Measurements from ENCODE around the gene POLR2E.
"Not testable (repeated sequence)": the region's sequence is repeated elsewhere in the genome, so short reads cannot be mapped to it uniquely, and the experiment has no call there.

The POLR2E gene

DNA sequence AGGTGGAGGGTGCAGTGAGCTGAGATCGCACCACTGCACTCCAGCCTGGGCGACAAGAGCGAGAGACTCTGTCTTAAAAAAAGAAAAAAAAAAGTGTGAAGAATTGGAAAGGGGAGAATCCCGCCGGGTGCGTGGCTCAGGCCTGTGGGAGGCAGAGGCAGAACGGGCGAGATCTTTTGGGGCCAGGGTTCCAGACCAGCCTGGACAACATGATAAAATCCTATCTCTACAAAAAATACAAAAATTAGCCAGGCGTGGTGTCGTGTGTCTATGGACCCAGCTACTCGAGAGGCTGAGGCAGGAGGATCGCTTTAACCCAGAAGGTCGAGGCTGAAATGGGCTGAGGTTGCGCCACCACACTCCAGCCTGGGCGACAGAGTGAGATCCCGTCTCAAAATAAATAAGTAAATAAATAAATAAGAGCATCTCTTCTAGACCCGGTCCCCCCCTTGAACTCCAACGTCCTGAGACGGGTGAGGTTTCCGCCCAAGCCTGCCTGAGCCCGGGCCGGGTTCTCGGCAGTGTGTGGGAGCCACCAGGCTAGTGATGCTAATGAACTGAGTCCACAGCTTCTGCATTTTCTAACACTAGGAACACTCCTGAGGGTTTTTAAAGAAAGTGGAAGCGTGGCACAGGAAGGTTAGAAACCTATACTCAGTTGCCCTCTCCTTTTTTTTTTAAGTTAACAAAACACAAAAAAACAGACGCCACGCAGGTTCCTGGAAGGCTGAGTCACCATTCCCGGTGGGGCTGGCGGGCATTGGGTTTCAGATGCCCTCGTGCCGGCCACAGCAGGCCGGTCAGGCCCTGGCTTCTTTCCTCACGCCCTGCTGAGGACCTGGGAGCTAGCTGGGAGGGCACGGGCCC lies 30.7 kb upstream of the POLR2E start:
- DNase-seq = no peak

DNA sequence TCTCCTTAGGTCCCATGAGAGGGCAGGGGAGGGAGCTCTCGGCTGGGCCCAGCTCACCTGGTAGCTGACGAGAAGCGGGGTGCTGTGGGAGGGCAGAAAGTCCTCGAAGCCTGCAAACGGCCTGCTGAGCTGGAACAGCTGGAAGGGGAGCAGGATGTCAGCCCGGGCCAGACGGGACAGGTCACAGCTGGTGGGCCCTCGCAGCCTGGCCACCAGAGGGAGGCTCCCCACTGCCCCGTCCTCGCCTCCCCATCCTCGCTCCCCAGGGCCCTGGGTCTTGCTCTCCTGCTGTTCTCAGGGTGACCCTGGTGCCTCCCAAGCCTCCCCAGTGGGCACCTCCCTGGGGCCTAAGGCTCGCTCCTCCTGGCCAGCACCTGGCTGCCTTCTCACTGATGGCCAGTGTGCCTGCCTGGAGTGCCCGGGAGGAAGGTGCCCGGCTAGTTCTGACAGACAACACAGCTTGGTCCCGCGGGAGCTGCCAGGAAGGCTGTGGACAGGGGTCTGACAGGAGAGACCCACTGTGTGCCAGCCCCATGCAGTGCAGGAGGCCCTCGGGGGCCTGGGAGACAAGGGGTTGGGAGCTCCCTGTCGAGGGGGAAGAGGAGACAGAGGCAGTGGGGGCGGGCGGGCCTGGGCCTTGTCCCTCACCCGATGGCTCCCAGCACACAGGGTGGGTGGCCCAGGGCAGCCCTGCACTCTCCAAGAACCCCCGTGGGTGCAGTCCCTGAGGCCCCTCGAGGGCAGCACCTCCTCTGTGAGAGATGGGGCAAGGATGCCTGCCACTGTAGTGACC lies 28.9 kb upstream of the POLR2E start:
- DNase-seq = no peak

DNA sequence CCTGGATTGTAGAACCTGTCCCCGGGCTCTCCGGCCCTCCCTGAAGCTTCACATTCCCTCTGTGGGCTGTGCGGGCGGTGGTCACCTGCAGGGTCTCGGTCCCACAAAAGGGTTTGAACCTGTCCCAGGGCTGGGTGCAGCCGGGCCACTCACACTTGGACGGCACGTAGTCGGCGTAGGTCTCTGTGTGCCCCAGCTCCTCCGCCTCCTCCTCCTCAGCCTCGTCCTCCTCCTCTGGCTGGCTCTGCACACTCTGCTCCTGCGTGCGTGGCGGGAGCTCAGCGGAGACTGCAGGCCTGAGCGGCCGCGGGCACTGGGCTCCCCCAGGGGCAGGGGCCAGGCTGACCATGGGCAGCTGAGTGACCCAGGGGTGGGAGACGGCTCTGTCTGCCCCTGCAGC lies 28.2 kb upstream of the POLR2E start:
- DNase-seq = no peak

DNA sequence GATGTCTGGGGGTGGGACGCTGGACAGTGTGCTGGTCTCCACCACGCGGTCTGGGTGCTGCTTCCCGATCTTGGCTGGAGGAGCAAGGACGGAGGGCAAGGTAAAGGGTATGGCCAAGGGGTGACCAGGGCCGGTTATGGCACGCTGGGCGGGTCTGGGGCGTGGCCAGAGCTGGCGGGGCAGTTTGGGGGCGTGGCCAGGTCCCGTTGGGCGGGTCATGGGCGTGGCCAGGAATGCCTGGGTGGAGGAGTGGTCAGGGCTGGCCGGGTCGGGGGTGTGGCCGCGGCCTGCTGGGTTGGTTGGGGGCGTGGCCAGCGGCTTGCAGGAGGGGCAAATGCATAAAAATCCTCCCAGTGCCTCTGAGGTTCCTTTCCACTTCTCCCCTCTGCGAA lies 27.8 kb upstream of the POLR2E start:
- DNase-seq = no peak

DNA sequence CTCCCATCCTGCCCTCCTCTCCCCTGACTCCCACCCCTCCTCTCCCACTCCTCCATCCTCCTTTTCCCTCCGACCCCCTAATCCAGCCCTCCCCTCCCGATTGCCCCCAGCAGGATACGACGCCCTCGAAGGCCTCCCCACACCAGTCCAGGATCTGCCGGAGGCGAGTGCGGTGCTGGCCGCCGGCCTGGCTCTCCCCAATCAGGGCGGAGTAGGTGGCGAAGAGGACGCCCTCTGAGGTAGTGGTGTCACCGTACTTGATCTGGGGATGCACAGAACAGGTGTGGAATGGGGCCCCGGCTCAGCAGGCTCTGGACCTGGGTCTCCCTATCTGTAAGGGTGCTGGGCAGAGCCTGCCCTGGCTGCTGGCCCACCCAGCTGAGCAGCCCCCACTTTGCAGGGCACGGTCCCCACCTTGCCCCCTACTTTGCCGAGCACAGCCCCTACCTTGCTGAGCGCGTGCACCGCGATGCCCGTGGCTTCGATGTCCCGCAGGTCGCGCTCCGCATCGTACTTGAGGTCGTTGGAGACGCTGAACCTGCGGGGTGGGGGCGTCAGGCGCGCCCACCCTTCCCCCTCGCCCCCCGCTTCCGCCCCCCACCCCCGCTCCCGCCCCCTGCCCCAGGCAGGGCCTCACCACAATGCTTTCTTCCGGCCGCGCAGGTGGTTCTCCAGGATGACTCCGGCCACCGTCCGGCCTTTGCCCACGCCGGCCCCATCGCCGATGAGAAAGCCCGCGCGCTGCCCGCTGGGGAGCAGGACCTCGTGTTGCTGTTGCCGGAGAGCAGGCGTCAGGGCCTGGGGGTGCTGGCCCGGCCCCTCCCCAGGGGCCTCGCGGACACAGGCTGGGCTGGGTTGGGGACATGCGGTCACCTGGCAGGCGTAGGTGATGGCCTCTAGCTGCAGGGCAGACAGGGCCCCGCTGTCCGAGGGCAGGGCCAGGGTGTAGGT lies 27.1 kb upstream of the POLR2E start:
- no peak for DNase-seq

DNA sequence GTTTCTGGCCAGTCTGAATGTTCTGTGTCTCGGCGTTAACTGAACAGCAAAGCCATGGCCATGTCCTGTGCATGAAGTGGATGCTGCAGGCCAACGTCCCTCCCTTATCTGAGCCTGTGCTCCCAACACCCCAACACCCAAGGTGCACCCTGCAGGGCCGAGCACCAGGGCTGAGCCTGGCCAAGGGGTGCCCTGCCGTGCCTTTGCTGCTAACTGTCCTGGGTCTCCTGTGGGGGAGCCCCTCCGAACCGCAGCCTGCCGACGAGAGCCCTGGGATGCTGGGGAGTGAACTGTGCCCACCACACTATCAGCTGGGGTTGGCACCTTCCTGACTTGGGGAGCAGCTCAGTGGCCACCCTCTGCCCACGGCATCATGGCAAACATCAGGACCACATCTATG lies 26.2 kb upstream of the POLR2E start:
- no peak for DNase-seq

DNA sequence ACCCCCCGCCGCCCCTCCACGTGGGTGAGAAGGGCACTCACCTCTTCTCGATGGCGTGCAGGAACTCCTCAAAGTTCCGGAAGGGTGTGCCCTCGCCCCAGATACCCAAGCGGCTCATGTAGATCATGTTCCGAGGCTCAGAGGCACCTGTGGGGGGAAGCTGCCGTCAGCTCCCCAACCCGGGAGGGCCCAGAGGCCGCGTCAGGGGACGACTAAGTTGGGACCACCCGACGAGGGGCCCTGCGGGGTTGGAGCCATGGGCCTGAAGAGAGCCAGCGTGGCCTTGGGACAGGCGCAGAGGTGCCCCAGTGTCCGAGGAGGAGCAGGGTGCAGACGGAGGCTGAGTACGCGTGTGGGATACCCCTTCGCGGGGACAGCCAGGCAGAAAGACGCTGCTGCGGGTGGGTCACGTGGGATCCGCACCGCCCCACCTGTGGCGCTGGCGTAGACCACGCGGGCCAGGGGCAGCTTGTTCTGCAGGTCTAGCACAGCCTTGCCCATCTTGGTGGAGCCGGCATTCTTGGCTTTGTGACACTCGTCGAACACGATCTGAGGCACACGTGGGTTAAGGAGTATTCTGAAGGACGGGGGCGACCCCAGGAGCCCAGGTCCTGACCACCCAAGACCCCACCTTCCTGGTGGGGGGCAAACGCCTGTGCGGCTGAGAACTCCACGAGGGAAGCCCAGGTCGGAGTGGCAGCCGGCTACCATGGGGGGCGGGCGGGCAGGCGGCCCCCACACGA lies 24.5 kb upstream of the POLR2E start:
- DNase-seq = no peak

DNA sequence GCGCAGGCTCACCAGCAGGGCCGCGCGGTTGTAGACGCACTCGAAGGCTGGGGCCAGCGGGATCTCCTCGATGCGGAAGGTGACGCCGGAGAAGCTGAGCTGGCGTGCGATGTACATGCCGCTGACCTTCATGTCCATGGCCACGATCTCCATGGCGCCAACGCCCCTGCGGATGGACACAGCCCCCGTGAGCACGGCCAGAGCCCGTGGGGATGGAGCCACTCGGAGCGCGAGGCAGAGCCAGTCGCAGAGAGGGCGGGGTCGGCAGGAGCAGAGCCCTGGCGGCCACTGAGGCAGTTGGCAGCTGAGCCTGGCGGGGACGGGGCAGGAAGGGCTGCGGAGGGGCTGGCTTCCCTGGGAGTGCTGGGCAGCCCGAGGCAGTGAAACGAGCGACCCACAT lies 23.8 kb upstream of the POLR2E start:
- no peak for DNase-seq

DNA sequence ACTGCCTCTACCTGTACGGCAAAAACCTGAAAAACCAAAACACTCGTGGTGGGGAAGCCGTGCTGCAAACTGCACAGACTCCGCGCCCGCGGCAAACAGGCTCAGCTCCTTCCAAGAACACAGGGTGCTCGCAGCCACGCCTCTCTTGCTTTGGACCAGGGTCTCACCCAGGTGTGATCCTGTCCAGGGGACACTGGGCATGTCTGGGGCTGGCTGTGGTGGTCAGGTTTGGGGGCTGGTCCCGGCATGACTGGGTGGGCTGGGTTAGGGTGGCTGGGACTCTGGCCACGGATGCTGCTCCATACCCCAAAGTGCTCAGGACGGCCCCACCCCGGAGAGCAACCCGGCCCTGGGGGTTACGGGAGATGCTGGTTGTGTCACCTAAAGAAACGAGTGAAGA lies 22.5 kb upstream of the POLR2E start:
- DNase-seq = no peak

DNA sequence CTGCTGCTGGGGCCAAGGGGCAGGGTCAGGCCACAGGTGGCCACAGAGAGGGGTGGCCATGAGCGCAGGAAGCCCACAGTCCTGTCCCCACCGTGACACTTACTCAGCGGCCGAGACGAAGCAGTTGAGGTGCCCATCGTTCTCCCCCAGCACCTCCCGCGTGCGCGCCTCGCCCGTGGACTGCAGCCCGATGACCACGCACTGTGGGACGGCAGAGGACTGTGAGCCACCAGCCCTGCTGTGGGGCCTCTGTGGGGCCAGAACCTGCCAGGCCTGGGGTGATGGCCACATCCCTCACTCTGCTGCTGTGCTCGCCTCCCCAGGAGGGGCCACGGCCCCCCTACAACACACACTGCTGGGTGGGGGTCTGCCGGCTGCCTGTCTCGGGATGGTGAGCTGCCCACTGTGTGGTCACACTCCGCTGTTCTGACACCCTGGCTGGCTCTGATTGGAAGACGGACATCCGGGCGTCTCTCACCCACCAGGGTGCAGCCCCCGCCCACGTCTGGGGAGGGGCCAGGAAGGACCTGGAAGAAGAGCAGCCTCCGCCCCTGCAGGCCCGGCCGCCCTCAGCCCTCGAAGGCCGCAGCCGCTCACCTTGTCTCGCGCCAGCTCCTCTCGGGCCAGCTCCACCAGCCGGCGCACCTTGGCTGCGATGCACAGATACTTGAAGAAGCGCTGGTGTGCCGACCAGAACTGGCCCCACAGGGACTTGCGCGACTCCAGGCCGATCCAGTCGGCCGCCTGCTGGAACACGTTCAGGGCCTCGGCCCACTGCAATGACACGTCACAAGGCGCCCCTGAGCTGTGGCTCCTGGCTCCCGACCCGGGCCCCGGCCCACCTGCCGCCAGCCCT lies 21.8 kb upstream of the POLR2E start:
- no peak for DNase-seq

DNA sequence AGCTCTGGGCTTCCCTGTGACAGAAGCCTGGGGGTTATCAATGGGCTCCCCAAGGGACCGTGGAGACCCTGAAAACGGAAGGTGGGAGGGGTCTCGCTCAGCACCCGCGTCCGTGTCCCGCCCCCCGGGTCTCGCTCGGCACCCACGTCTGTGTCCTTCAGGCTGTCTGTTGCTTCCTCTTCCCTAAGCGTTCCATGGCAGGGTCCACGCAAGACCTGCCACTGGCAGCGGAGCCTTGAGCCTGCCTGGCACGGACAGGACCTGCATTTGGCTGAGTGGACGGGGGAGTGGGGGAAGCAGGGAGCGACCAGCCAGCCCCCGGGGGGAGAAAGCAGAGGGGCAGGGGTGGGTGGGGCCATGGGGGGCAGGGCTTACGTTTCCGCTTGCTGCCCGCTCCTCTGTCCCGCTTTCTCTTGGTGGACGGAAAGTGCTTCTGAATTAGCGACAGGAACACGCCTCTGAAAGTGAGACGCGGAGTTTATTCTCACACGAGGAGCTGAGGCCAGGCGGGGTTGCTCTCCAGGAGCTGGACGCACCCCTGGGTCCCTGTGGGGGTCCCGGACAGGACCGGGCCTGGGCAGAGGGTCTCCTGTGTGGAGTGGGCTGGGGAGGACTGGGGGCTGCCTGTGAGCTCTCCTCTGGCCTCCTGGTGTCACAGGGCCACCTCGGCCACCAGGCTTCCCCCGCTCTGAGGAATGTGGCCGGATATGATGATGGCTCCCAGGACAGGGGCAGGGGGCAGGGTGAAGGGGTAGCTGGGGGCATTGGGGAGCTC lies 20.7 kb upstream of the POLR2E start:
- DNase-seq = no peak

DNA sequence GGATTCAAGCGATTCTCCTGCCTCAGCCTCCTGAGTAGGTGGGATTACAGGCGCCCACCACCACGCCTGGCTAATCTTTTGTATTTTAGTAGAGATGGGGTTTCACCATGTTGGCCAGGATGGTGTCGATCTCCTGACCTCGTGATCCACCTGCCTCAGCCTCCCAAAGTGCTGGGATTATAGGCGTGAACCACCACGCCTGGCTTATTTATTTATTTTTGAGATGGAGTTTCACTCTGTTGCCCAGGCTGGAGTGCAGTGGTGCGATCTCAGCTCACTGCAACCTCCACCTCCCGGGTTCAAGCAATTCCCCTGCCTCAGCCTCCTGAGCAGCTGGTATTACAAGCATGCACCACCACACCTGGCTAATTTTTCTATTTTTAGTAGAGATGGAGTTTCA lies 19.6 kb upstream of the POLR2E start:
- DNase-seq = not testable (repeated sequence)

DNA sequence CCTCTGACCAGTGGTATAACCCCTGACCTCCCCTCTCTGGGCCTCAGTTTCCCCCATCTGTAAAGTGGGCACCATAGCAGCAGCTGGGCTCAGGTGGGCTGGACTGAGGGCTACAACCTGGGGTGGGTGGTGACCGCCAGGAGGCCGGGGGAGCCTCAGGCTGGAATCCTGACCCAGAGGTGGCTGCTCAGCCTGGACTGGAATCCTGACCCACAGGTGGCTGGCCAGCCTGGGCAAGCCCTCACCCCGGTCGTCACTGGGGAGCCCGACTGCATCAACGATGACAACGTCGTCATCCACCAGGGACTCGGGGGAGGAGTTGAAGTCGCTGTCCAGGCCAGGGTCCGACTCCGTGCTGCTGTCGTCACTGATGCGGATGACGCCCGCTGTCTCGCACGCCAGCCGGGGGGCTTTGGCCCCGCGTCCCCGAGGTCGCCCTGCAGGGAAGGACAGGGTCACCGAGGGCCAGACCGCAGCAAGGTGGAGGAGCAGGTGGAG lies 18.9 kb upstream of the POLR2E start:
- DNase-seq = no peak

DNA sequence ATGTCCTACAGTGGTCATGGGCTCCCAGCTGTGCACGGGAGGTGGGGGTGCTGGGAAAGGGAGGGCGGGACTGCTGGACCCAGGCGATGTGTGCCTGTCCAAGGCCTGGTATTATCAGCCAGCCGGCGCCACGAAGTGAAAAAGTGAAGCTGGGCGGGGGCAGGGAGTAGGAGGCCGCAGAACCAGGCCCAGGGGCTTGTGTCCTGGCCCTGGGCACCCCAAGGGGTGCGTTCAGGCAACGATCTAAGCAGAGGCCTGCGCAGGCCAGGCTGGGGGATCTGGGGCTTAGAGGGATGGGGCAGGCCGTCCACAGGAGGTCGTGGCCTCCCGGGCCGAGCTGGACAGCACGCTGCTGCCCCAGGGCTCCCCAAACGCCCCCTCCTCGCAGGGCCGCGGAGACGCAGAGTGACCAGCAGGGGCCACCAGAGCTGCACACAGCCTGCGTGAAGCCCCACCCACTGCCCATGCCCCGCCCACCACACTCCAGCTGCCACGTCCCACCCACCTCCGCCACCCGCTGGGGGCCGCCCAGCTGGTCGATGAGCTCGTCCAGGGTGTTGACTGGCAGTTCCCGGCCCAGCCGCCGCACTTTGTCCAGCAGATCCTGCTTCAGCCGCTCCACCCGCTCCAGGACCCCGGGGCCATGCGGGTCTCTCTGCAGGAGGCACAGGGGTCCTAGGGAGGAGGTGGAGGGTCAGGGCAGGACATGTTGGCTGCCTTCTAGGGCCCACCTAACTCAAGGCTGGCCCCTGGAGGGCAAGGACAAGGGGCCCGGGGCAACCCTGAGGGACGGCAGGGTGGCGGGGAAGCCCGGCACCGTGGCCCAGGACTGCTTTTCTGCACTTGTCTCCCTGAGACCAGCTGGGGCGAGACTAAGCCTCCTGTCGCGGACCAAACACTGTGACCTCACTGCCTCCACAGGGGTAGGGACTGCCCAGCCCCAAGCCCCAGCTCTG lies 18.1 kb upstream of the POLR2E start:
- DNase-seq = peak; percentile 46

DNA sequence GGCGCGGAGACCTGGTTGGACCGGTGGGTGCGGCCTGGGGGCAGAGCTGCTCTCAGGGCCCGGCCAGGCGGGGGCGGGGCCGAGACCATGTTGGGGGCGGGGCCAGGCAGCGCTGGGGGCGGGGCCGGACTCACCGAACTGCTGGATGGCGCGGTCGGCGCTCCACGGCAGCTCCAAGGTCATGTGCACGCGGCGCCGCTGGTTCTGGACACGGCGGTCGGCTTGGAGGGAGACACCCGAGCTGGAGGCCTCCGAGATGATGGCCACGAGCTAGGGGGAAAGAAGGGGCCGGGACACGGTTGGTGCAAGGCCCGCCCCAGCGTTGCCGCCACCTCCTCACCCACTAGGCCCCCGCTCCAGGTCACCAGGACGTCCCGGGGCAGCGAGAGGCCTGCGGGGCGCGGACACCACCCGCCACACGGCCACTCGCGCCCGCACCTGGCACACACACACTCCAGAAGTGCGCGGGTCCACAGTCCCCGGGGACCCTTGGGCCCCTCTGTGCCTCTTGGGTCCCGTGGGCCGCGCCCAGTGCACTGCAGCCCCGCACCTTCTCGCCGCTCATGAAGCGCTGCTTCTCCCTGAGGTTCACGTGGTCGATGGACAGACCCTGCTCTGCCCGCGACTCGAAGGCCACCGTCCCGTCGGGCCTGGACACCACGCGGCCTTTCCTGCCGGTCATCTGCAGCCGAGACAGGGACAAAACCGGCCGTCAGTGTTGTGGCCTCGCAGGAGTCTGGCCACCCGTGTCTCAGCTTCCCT lies 17.3 kb upstream of the POLR2E start:
- no peak for DNase-seq

DNA sequence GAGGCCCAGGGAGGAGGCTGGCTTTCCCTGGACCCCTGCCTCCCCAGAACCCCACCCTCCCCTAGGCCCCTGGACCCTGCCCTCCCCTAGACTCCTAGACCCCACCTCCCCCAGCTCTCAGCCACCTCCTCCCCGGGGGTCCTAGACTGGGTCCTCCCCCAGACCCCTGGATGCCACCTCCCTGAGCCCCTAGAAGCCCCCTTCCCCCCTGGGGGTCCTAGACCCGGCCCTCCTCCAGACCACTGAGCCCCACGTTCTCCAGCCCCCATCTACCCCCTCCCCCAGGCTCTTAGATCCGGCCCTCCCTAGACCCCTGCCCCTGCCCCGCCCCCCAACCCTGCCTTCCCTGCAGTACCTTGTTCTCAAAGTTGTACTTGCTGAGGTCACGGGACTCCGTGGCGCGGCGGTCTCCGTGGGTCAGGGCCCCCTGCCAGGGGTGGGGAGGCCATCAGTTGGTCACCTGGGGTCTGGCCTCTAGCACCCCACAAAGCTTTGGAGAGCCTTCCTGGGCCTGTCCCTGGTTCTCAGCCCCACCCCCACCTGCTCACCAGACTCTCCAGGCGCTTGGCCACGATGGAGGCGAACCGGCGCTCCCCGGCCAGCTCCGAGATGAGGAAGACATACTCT lies 16.6 kb upstream of the POLR2E start:
- DNase-seq = no peak

DNA sequence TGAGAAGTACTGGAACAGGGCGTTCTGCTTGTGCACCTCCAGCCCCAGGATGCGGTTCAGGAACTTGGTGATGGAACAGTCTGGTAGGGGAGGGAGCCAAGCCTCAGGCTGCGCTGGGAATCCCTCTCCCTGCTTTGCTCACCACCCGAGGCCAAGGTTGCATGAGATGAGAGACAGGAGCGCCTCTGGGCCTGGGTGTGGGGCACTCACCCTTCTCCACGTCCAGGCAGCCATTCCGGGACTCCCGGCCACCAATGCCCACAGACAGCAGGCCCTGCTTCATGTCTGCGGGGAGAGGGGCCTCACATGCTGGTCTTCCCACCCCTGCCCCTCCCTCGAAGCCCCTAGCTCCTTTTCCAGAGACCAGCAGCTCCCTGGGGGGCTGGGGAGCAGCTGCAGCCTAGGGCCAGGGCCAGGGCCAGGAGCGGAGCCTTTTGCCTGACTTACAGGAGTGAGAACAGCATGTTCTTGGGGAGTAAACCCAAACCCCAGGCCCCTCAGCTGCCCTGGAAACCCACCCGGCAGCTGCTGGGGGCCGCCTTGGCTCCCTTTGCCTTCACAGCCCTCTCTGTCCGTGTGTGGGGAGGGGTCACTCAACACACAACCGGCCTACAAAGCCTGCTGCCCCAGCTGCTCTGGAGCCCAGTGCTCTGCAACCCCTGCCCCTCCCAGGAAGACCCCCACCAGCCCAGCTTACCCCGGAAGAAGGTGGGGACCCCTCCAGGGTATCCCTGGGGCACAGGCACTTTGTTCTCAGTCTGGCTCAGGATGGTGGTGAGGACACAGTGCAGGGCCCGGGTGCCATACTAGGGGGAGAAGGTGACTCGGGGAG lies 15.8 kb upstream of the POLR2E start:
- no peak for DNase-seq
